Bronchial epithelial cell (primary cell): ENCODE data around the gene CD151. TPM values are rescaled to one million over a fixed set of nuclear protein-coding genes. Genes with fewer than 3 reads are reported as not detected.
A peak's percentile ranks its signal among the peaks of the same experiment; 100 is the strongest.

Experiments
- DNase-seq: peaks from one replicate; pipeline ENCODE4 v3.0.0-alpha.2; 2010; ENCODE audit warnings: low read depth
- FAIRE-seq: peaks from 2 replicates; lab custom pipeline; 2011; peaks lifted over from hg19 to GRCh38; lab: Jason Lieb, UNC
- H3K27me3 ChIP-seq: 2 replicates; pipeline ENCODE4 v1.5.1; 2011; ENCODE audit warnings: low read length; ENCODE audit not compliant: control insufficient read depth, insufficient read depth
- H3K36me3 ChIP-seq: 2 replicates; pipeline ENCODE4 v1.5.1; 2011; ENCODE audit warnings: low read length; ENCODE audit not compliant: control insufficient read depth, insufficient read depth
- H3K4me3 ChIP-seq: 2 replicates; pipeline ENCODE4 v1.5.1; 2011; ENCODE audit warnings: mild to moderate bottlenecking, low read depth, low read length, control low read depth
- total RNA-seq: library from RNA; depleted of rRNA; stranded (reverse); fragments of >200 nt; gene quantifications from 2 replicates; pipeline ENCODE4 v1.2.1, GENCODE V29; 2014
- TF ChIP-seq, protein P1 (sequence below): IDR thresholded peaks from 2 replicates; pipeline ENCODE4 v1.5.1; 2011; ENCODE audit warnings: mild to moderate bottlenecking, moderate library complexity, low read length, control low read depth, inconsistent platforms; ENCODE audit not compliant: insufficient read depth, severe bottlenecking

CD151 gene
- total RNA-seq, 1 donor from 2014 or later: 324 TPM

- DNase-seq (no peak), FAIRE-seq (no peak)
- TF ChIP-seq, protein P1, sequence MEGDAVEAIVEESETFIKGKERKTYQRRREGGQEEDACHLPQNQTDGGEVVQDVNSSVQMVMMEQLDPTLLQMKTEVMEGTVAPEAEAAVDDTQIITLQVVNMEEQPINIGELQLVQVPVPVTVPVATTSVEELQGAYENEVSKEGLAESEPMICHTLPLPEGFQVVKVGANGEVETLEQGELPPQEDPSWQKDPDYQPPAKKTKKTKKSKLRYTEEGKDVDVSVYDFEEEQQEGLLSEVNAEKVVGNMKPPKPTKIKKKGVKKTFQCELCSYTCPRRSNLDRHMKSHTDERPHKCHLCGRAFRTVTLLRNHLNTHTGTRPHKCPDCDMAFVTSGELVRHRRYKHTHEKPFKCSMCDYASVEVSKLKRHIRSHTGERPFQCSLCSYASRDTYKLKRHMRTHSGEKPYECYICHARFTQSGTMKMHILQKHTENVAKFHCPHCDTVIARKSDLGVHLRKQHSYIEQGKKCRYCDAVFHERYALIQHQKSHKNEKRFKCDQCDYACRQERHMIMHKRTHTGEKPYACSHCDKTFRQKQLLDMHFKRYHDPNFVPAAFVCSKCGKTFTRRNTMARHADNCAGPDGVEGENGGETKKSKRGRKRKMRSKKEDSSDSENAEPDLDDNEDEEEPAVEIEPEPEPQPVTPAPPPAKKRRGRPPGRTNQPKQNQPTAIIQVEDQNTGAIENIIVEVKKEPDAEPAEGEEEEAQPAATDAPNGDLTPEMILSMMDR: no peak
- peaks cover 3% of the 10 kb centered on the region for H3K27me3 ChIP-seq
- H3K36me3 ChIP-seq: peaks cover 10% of the 10 kb centered on the region
- H3K4me3 ChIP-seq: no peak overlapping the region
These were observed 39.9 kb upstream of the CD151 start for GRCh38 chr11:792873-793272.

GRCh38 chr11:793556-793955 lies 39.2 kb upstream of the CD151 start:
- TF ChIP-seq, protein P1: no peak
- Histone ChIP-seq H3K36me3 (peaks cover 10% of the 10 kb centered on the region), H3K4me3 (no peak overlapping the region), H3K27me3 (peaks cover 3% of the 10 kb centered on the region)
- FAIRE-seq (no peak), DNase-seq (no peak)

GRCh38 chr11:794013-794765 lies 38.6 kb upstream of the CD151 start:
- Histone ChIP-seq H3K36me3 (peaks cover 10% of the 10 kb centered on the region), H3K27me3 (peaks cover 1% of the 10 kb centered on the region), H3K4me3 (no peak overlapping the region)
- no peak for DNase-seq
- TF ChIP-seq, protein P1: no peak
- no peak for FAIRE-seq

- FAIRE-seq (no peak), DNase-seq (no peak)
- TF ChIP-seq, protein P1: no peak
- Histone ChIP-seq H3K4me3 (peak overlapping the region; percentile 97), H3K27me3 (no peaks in the 10 kb centered on the region), H3K36me3 (peaks cover 11% of the 10 kb centered on the region)
These were observed 37.8 kb upstream of the CD151 start for GRCh38 chr11:794766-795633.

GRCh38 chr11:795634-796564 lies 36.9 kb upstream of the CD151 start:
- peak; percentile 68 for DNase-seq
- Histone ChIP-seq H3K4me3 (peak overlapping the region; percentile 97), H3K36me3 (peaks cover 13% of the 10 kb centered on the region), H3K27me3 (no peaks in the 10 kb centered on the region)
- TF ChIP-seq, protein P1: no peak
- no peak for FAIRE-seq
